Activated CD8-positive, alpha-beta memory T cell treated with anti-CD3 and anti-CD28 coated beads for 48 hours (primary cell): ENCODE measurements around the gene LSM7.

Source experiments
- DNase-seq, 3 experiments: peaks; one replicate each; pipeline ENCODE4 v3.0.0-alpha.2; 2020; ENCODE audit warnings: low read depth in 2 of 3, low spot score in 2 of 3

Gene LSM7

DNA sequence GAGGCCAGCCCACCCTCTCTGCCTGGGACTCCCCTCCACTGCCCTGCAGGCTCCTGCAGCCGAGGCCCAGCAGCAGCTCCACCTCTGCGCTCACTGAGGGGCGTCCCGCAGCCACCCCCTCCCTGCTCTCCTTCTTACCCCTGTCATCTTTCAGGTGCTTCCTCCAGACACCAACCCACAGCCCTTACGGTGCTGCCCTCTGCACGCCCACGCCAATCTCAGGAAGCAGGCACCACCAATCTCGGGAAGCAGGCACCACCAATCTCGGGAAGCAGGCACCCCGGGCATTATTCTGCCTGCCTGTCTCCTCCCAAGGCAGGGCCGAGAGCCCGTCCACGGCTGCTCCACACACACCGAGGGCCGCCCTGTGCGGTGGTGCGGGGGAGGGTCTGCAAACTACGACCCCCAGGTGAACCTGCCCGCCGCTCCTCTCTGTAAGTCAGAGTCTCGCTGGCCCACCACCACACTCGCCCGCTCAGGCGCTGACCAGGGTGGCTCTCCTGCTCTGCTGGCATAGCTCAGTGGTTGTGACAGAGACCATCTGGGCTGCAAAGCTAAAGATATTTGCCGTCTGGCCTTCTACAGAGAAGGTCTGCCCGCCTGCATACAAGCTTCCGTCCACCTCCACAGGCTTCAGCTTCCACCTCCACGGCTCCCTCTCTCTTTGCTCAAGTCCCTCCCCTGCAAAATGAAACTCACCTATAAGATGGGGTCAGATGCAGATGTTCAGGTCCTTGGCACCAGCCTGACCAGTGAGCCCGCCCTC lies 2.9 kb downstream of the LSM7 start:
- DNase-seq: no peak

DNA sequence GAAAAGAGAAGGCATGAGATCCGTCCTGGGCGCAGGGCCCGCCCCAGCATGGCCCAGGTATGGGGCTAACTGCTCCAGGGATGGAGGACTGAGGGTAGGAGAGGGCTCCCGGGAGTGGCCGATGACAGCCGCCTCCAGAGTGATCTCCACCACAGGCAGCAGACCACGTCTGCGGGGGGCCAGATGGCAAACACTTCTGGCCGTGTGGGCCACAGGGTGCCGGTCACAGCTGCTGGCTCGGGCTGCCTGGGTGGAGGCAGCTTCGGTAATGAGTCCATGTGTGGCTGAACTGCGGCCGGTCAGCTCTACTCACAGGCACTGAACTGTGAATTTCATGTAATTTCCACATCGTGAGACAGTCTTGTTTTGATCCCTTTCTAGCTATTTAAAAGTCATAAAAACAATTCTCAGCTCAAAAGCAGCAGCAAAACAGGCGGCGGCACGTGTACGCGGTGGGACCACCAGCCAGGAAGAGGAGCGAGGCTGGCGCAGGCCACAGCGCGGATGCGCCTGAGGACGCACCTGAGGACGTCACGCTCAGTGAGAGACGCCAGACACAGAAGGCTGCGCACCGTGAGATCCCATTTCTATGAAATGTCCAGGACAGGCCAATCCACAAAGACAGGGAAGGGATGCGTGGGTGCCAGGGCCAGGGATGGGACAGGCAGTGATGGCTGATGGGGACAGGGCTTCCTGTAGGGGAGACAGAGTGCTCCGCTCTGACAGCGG lies 4.0 kb downstream of the LSM7 start:
- no peak for DNase-seq

DNA sequence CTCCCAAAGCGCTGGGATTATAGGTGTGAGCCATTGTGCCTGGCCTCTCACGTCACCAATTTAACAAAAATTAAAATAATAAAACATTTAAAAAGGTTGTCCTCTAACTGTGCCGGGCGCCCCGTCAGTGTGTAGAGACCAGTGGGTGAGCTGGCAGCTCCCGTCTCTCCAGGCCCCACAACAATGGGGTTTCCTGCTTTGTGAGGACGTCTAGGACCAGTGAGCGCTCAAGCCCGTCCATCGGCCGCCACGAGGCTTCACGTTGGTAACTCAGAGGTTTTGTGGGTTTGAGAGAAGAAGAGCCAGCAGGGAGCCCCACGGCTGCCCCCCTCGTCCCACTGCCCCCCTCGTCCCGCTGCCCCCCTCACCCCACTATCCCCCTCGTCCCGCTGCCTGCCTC lies 4.7 kb downstream of the LSM7 start:
- no peak for DNase-seq

DNA sequence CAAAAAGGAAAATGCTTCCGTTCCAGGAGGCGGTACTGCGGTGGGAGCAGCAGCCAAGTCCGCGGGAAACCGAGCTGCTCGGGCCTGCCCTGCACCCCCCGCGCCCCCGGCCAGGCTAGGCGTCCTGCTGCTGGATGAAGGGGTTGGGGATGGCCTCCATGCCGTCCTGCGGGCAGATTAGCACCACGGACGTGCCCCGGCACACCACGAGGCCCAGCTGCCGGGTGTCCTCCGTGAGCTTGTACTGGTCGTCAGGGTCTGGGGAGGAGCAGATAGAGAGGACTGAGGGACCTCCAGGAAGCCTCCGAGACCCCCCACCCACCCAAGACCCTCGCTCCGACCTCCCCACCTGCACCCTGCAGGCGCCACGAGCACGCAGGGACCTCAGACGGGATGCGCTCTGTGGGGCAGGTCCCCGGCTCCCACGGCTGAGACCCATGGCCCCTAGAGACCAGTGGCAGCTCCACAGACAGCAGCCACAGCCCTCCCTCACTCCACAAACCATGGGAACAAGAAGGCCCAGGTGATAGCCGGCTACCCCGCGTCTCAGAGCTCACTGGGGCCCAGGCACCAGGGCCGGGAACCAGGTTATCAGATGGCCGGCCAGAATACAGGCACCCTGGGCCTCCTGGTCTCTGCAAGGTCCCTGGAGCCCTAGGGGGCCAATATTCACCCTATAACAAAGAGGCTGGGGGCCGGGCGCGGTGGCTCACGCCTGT lies 6.7 kb downstream of the LSM7 start:
- no peak for DNase-seq

DNA sequence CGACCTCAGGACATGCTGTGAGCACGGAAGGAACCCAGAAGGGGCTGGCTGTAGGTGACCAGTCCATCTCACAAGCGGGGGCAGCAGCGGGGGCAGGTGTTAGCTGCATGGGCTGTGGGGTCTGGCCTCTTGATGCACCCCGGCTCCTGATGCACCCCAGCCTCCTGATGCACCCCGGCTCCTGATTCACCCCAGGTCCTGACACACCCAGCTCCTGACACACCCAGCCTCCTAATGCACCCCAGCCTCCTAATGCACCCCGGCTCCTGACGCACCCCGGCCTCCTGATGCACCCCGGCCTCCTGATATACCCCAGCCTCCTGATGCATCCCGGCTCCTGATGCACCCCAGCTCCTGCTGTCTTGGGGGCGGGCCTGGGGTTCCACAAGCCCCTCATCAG lies 7.4 kb downstream of the LSM7 start:
- DNase-seq: no peak

DNA sequence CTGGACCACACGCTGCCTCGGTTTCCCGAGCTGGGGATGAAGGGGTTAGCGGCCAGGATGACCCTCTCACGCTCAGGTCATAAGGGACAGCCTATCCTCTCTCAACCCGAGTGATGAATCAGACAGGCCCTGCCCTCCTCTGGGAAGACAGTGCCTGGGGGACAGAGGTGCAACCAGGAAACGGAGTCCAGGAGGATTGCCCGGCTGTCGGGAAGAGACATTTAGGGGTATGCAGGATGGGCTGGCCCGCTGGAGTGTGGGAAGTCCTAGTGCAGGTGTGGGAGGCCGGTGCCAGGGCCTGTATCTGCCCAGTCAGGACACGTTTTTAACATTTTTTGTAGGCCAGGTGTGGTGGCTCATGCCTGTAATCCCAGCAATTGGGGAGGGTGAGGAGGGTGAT lies 8.3 kb downstream of the LSM7 start:
- DNase-seq: no peak

DNA sequence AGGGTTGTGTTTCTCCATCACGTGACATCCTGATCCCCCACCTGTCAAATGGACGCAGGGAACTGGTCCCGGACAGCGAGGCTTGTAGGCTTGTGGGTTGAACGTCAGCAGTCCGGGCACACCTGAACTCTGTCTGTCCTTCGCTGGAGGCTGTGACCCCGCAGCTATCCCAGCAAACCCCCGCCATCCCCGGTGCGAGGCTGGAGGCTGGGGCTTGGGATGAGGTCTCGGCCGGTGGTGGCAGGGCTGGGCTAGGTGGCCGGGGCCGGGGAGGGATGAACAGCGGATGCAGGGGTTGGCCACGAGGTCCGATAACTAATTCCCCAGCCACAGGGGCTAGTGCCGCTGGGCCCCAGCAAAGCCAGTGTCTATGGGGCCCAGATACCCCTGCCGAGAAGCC lies 8.8 kb downstream of the LSM7 start:
- DNase-seq: no peak

DNA sequence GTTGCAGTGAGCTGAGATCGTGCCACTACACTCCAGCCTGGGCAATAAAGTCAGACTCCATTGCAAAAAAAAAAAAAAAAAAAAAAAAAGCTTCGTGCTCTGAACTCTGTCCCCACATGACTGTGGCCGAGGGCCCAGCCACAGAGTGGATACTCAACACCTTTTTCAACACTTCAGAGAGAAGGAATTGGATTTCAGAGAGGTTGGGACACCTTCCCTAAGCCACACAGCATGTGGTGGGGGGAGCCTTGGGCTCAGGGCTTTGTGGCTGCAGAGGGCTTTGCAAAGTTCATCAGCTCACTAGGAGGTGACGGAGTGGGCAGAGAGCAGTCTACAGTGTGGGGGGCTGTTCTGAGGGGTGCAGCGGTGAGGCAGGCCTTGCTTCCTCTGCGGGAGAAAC lies 9.5 kb downstream of the LSM7 start:
- DNase-seq: no peak

DNA sequence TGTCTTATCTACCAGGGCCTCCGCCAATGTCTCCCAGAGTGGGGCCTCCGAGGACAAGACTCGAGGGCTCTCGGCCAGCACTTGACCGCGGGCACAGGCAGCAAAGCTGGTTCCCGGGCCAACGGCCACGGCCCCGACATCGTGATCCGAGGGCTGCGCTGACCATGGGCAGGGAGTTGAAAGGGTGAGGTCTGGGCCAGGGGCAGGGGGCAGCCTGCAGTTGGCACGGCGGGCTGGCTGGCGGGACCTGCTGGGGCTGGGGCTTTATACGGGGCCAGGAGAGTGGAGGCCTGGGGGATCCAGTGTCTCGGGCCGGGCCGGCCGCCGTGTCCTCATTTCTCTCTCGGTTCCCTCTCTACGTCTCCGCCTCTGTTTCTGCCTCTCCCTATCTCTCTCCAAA lies 10.6 kb downstream of the LSM7 start:
- no peak for DNase-seq

DNA sequence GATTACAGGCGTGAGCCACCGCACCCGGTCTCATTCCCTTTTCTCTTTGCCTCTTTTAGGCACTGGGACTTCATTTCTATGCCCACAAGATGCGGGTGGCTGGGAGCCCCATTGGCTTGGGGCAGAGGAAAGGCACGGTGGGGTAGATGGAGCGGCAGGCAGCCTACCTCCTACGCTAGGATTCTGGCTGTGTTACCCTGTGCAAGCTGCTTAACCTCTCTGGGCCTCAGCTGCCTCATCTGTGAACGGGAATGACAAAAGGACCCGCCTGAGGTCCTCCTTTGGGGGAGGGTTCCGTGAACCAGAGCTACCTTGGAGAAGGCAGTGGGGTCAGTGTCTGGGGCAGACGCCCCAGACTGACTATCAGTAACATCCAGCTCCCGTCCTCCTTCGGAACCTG lies 11.1 kb downstream of the LSM7 start:
- no peak for DNase-seq

DNA sequence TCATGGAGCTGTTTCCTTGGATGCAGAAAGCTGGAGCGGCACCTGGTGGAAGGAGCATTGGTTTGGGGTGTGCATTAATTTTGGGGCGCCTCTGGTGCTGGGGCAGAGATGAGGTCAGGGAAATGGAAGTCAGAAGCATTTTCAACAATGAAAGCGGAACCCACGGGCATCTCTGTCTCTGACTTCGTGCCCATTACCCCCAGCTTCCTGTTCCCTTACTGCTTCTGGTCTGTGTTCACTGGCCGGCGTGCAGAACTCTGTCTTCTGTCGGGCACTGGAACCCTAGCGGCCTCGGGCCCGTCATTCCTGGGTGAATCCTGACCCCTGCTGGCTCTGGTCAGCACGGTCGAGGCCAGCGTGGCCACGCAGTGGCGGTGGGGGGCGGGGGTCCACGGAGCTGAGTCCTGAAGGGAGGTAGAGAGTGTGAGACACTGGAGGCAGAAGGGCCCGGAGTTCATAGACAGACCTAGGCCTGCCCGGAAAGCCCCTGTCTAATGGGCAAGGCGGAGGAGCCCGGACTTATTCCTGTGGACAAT lies 12.5 kb downstream of the LSM7 start:
- DNase-seq: no peak

DNA sequence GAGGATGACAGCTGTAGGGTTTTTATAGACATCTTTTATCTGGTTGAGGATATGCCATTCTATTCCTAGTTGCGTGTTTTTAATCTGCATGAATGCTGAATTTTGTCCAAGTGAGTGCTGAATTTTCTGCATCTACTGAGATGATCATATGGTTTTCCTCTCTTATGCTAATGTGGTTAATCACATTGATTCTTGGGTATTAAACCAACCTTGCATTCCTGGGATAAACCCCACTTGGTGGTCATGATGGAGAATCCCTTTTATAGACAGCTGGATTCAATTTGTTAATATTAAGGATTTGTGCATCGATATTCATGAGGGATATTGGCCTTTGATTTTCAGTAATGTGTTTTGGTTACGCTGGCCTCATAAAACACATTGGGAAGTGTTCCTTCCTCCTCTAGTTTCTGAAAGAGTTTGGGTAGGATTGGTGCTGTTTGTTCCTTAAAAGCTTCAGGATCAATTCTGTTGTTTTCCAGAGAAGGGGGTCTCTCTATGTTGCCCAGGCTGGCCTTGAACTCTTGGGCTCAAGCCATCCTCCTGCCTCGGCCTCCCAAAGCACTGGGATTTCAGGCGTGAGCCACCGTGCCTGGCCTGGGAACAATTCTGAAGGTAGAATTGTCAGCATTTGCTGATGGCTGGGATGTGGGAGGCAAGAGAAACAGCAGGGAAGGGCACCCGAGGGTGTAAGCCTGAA lies 13.1 kb downstream of the LSM7 start:
- DNase-seq: no peak

DNA sequence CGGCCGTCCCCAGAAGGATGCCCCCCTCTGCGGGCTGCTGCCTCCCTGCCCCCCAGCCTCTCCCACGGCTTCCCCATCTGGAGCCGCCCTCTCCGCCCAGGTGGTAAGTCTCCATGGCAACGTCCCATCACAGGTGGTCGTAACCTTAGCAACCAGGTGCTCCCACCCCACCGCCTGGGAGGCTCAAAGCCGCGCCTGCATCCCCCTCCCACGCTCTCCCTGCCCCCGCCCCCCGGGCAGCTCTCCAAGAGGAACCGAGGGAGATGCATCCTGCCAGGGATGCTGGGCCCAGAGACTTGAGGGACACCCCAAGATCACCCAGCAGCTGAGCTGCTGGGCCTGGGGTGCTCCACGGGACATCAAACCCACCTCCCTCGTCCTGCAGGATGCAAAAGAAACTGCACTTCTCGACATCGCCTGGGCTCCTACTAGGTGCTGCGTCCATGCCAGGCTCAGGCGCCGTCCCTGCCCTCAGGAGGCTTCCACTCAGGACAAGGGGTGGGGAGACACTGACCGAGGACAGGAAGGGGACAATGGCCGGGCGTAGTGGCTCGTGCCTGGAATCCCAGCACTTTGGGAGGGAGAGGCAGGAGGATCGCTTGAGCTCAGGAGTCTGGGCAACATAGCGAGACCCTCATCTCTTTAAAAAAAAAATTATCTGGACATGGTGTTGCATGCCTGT lies 15.4 kb downstream of the LSM7 start:
- DNase-seq: no peak

DNA sequence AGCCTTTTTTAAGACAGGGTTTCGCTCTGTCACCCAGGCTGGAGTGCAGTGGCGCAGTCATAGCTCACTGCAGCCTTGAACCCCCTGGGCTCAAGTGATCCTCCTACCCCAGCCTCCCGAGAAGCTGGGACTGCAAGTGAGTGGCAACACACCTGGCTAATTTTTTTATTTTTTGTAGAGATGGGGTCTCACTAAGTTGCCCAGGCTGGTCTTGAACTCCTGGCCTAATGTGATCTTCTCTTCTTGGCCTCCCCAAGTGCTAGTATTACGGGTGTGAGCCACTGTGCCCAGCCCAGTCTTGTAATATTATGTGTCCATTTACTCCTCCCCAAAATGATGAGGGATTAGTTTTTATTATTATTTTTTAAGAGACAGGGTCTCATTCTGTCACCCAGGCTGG lies 17.3 kb downstream of the LSM7 start:
- no peak for DNase-seq

DNA sequence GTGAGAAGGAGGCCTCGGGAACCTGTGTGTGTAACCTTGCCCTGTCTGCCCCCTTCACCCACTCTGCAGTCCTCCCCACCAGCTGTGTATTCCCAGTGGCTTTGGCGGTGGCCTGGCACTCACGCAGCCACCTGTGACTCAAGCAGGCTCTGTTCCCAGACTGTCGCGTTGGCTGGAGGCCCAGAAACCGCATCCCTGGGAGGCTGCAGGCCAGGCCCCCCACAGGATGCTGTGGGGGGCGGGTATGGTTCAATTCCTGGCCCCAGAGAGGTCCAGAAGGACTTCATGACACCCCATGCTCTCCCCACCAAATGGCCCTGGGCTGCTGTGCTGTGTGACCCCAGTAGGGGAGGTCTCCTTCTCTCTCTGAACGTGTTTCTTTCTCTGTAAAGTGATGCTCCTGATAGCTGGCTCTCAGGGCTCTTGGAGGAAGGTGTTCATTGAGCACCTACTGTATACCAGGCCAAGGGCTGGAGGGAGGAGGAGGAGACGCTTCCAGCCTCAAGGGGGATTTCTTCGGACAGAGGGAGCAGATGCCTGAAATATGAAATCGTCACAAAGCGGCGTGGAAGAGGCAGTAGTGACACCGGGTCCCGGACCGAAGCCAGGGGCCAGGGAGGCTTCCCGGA lies 18.5 kb downstream of the LSM7 start:
- DNase-seq: no peak

DNA sequence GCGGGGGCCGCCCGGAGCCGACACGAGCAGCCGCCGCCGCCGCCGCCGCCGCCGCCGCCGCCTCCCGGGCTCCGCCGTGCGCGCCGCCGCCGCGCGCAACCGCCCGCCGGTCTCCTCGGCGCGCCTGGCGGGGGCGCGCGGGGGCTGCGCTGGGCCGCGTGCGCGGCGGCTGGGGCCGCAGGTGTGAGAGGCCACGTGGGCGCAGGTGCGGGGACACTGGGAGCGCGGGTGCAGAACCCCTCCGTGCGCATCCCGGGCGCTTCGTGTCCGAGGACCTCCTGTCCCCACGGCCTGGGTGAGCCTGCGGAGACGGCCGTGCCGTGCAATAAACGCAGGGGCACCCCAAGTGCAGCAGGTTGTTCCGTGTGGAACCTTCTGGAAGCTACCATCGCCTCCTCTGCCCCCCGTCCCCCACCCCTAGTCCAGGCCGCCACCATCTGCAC lies 20.3 kb downstream of the LSM7 start, which contains the start of gene LINGO3:
Gene LINGO3 (minus strand): TSS at position 41 of the 443 bp plus-strand sequence. CDS start 16,378 bp downstream, outside the sequence.
- no peak for DNase-seq

DNA sequence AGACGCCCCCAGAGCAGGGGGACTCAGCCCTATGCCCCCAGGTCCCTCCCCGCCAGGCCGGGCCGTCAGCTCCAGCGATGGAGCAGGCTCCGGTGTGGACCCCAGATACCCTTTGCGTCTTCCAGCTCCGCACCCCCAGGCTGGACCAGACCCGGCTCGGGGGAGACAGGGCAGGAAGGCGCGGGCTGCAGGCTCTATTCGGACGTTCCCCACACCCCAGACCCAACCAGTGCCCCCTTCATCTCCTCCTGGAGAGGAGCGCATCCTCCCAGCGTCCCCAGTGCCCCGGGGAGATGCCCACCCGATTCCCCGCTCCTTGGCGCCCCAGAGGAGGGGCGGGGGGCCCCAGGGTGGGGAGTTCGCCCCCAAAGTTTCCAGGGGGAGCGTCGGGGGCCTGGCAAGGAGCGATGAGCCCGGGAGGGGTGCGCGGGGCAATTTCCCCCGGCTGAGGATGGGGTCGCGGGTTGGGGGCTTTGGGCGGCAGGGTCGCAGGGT lies 20.8 kb downstream of the LSM7 start:
- DNase-seq: no peak

DNA sequence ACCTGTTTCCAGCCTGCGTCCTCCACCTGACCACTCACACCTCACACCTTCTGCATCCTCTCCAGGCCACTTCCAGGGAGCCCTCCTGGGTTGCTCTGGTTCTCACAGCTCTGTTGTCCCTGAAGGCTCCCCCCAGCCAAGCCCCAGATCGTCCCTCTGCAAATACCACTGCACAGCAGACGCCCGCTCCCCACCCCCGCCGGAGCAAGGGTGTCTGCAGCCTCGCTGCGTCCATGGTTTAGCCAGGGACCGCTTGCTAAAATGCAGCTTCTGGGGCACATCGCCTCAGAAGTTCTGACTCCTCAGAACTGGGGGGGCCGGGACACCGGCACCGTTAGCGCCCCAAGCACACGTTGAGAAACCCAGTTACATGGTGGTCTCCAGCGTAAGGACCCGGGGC lies 21.4 kb downstream of the LSM7 start:
- DNase-seq: no peak

DNA sequence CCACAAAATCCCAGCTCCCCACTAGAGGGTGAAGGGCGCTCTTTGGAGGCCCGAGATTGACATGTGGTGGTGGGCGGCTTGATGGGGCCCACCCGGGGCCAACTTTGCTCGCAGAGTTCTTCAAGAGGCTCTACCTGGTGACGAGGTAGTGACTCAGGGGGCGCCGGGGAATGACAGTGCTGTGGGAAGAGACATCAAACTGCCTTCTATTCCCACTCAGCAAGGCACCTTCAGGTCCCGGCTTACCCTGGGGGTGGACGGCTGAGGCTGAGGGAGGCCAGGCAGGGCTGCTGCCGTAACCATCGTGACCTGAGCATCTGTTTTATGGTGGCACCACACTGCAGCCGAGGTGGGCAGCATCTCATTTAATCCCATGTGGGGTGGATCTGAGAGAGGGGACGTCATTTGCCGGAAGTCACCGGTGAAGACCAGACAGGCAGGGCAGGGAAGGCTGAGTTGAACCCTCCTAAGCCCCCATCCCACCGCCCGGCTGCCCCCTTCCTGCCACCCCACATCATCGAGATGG lies 22.0 kb downstream of the LSM7 start:
- no peak for DNase-seq
